ENCODE data around the gene PSD.

DNA sequence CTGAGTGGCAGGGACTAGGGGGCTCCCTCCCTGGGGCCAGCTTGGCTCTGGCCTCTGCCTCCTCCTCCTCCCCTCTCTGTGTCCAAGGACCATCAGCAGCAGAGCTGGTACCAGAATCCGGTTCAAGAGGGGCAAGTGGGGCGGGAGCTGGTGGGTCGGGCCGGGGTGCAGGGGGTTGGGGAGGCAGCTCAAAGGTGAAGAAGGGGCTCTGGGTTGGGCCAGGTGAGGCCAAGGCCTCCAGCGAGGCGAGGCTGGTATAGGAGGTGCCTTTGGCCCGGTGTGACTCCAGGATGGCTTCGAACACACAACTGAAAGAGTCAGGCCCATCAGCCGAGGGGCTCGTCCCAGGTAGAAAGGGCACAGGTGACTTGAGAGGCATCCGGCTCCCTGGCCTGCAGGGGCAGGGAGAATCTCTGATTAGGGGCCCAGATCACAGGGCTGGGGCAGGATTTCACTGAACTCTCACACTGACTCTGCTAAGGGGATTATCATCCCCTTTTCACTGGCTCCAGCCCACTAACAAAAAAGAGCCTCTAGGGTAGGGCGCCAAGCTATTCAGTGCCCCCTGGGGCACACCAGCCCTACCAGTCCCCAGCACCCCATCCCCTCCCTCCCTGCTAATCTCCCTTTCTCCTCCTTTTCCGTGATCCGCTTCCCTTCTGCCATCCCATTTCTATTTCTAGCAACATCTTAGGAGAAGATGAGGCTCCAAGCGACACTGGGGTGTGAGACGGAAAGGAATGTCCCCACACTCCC lies 4.6 kb downstream of the PSD start:
- TF ChIP-seq, protein P1, sequence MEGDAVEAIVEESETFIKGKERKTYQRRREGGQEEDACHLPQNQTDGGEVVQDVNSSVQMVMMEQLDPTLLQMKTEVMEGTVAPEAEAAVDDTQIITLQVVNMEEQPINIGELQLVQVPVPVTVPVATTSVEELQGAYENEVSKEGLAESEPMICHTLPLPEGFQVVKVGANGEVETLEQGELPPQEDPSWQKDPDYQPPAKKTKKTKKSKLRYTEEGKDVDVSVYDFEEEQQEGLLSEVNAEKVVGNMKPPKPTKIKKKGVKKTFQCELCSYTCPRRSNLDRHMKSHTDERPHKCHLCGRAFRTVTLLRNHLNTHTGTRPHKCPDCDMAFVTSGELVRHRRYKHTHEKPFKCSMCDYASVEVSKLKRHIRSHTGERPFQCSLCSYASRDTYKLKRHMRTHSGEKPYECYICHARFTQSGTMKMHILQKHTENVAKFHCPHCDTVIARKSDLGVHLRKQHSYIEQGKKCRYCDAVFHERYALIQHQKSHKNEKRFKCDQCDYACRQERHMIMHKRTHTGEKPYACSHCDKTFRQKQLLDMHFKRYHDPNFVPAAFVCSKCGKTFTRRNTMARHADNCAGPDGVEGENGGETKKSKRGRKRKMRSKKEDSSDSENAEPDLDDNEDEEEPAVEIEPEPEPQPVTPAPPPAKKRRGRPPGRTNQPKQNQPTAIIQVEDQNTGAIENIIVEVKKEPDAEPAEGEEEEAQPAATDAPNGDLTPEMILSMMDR (IDR thresholded peaks at IDR 0.05): no peak
- no peak for TF ChIP-seq ZFX (IDR thresholded peaks at IDR 0.05; ENCODE audit: borderline replicate concordance)
